ENCODE measurements around the gene C1QC.

The C1QC gene

DNA sequence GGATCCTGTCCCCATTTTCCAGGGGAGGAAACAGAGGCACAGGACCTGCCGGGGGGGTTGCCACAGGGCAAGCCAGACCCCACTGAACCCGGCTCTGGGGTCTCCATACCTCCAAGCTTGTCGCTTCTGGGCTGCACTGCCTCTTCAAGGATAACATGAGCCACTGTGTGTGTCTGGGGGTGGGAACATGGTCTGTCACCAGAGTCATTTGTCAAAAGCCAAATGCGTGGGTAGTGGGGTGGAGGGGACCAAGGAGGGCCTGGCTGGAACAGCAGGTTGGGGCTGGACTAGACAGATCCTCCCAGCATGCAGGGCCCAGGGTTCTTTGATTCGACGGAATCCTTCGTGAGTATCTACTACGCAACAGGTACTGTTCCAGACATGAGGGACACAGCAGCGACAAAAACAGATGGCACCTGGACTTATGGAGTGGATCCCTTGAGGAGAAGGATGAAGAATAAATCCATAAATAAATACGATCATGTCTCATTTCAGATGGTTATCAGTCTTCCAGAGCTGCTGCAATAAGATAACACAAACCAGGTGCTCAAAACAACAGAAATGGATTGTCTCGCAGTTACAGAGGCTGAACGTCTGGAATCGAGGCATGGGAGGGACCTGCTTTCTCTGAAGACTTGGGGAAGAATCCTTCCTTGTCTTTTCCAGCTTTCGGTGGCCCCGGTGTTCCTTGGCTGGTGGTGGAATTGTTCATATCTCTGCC, 38.3 kb downstream of the C1QC start:
- no peak for DNase-seq (ENCODE audit: low spot score)

GRCh38 chr1:22683547-22683946, 40.1 kb downstream of the C1QC start:
- DNase-seq (ENCODE audit: low spot score), result no peak

DNA sequence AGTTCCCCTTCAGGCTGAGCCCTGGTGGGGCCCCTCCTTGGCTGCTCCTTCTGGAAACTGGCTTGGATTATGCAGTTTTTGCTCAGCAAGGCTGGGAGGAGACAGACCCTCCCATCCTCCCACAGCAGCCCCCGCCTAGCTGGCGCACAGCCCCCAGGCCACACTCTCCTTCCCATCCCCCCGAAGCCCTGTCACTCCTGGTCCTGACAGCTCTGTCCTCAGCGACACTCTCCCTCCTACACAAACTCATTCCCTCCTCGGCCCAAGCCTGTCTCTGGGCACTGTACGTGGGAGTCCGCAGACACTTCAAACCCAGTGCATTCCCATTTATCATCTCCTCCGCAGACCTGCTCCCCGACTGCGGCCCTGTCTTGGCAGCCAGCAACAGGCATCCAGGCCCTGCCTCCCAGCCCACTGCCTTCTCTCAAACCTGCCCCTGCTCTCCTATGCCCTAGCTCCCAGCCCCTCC, 42.2 kb downstream of the C1QC start:
- no peak for DNase-seq (ENCODE audit: low spot score)

DNA sequence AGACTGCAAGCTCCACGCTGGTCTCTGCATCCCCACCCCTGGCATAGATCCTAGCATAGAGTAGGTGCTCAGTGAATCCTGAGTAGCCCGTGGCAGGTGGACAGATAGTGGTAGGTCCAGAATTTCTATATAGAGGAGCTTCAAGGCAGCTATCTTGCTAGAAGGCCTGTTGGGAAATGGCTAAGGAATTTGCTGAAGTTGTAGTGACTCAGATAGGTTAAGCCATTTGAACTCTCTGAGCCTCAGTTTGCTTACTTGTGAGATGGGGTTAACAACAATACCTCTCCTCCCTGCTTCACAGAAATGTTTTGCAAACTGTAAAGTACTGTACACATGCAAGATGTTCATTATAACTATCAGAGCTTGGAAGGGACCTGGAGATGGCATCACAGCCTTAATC, 43.8 kb downstream of the C1QC start:
- DNase-seq (ENCODE audit: low spot score), result no peak

- no peak for DNase-seq (ENCODE audit: low spot score)
Measured at GRCh38 chr1:22688466-22688865, 45.0 kb downstream of the C1QC start.

DNA sequence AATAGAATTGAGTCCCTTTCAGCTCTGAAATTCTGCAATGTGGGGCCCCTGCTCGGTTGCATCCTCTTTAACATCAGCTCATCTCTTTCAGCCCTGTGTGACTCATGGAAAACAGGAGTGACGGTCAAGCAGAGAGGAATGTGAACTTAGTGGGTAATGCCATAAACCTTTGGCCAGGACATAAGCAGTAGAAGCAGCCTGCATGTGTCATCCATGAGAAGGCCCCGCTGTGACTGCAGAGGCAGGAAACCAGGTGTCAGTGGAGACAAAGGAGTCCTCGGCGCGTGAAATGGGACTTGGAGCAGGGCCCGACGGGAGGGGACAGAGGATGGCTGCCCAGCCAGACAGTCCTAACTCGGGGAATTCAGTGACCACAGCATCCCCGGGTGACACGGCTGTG, 46.1 kb downstream of the C1QC start:
- DNase-seq (ENCODE audit: low spot score), result no peak

DNA sequence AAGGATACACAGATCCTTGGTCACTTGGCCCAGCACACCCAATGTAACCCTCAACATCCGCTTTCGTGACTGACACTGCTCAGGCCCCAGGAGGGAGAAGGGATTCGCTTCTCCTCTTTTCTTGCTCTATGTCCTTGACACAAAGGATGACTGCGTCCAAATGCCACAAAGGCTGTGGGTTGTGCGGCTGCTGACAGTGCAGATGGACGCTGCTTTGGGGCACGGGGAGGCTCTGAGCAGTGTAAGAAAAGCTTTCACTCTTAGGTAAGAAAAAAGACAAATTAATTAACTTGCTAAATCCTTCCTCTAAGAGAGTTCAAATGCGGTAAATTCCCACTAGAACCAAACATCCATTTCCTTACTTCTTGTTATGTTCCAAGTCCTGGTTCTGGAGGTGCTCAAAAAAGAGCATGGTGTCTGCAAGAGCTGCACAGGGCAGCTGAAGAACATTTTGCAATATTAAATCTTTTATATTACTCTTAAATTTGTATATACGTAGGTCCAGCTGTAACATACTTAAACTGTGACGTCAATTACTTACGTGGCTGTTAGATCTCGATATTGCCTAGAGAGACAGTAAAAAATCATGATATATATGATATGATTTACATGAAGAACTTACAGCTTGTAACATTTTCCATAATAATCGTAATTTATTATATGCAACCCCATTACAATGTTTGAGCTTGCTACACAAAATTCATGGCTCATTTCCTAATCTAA, 47.8 kb downstream of the C1QC start:
- DNase-seq (ENCODE audit: low spot score), result no peak

DNA sequence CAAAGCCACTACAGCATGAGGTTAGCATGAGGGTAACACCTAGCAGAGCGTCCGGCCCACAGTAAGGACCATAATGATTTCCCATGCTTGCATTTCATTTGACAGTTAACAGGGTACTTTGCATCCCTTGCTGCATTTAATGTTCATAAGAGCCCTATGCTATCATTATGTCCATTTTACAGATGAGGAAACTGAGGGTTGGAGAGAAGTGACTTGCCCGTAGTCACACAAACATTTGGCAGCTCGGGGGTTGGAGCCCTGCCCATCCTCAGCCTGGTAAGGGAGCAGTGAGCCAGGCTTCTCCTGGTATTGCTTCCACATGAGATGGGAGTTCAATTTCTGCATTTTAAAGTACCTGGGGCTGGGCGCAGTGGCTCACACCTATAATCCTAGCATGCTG, 50.7 kb downstream of the C1QC start:
- DNase-seq (ENCODE audit: low spot score), result no peak

DNA sequence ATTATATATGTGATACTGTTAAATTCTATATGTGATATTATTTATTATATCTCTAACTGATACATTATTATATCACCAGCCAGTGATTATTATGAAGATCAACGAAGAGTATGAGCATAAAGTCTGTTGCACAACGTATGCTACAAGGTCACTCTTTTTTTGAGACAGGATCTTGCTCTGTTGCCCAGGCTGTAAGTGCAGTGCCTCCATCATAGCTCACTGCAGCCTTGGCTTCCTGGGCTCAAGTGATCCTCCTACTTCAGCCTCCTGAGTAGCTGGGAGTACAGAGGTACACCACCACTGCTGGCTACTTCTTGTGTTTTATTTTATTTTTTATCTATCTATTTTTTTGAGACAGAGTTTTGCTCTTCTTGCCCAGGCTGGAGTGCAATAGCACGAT, 53.2 kb downstream of the C1QC start:
- no peak for DNase-seq (ENCODE audit: low spot score)
